Measurements from ENCODE around the gene RIMS4.
A peak's percentile ranks its signal among the peaks of the same experiment; 100 is the strongest.
"Not testable (repeated sequence)": the region's sequence is repeated elsewhere in the genome, so short reads cannot be mapped to it uniquely, and the experiment has no call there.

RIMS4 gene

DNA sequence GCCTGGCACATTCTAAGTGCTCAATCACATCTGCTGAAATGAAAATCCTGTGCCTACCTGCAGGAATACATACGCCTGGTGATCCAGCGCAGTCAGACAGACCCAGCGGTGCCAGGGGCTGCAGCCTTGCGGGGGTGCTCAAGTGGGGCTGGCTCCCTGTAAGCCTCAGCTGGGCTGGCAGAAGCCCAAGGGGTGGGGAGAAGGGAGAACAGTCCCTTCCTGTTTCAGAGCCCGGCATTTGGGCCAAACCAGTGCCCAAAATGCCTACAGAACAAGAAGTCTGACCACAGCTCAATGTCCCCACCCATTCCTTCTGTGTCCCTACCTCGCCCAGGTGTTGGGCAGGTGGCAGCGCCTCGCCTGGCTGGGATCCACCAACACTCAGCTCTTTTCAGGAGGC lies 42.1 kb downstream of the RIMS4 start:
- intact Hi-C loops (cut with DNase I): no loop called here
- no peak for DNase-seq

DNA sequence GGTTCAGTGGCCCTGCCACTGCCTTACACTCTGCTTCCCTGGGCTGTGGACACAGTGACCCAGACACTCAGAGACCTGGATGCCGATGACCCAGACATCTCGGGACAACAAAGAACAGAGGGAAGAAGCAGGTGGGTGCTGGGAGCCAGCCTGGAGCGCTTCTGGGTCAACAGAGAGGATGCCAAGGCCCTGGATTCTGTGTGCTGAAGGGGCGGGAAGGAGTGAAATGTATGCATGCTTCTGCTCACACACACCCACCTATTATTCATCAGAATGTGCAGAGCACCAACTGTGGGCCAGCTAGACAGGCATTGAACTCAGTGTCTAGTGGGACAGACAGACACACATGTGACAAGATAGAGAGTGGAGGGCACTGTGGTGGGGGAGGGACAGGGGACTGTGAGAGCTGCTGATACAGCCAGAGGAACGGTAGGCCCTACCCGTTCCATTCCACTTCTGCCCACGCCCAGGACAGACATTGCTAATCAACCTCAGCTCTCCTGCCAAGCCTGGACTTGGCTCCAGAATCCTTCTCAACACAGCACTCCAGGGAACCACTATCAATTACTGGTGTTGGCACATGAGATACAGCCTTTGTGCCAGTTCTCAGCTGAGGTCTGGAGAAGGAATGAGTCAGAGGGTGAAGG lies 44.5 kb downstream of the RIMS4 start:
- intact Hi-C loops (cut with DNase I): no loop called here
- peak in 1 of 10 donors; percentile 45 for DNase-seq

DNA sequence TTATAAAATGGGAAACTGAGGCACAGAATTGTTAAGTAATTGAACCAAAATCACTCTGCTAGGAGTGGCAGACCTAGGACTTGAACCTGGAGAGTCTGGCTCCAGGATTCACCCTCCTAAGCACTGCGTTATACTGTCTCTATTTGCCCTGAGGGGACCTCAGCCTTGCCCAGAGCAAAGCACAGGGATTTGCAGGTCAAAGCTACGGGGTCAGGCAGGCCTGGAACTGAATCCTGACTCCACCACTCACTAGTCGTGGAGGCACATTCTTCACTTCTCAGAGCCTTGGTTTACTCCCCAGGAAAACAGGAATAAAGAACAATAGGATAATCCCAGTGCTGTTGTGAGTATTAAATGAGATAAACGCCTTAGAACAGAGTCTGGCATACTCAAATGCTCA lies 45.3 kb downstream of the RIMS4 start:
- DNase-seq: no peak
- intact Hi-C loops (cut with DNase I): no loop called here

DNA sequence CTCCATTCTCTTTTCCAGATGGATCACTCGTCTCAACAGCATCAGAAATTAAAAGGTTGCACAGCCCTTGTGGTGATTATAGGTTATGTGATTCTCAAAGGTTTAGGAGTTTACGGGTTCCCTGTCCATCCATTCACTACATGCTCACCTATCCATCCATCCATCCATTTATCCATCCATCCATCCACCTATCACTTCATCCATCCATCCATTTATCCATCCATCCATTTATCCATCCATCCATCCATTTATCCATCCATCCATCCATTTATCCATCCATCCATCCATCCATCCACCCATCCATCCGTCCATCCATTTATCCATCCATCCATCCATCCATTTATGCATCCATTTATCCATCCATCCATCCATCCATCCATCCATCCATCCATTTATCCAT lies 46.5 kb downstream of the RIMS4 start:
- intact Hi-C loops (cut with DNase I); DNase-seq: not testable (repeated sequence)

DNA sequence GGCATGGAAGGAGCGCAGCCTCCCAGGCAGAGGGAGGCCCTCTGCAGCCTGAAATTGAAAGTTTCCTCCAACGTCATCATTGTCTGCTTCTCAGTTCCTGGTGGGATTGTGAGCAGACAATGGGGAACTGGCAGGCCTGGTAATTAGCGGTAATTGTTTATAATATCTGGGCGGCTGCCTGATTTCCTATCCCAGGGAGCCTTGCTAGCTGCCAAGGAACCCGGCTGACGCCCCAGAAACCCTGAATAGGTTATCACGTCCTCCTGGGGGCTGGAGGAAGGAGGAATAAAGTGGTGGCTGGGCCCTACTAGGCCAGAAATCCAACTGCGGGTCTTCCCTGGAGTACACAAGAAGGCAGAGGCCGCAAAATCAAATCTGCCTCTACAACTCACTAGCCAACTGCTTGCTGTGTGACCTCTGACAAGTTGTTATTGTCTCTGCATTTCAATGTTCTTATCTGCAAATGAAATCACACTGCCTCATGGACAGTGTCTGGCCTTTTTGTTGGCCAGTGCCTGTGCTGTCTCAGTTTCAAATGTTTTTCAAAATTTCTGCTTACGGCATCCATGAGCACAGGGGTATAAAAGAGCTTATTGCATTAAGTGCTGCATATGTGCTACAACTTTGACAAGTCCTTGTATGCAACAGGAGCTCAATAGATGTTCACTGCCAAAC lies 47.7 kb downstream of the RIMS4 start:
- DNase-seq: no peak
- intact Hi-C loops (cut with DNase I): no loop called here

DNA sequence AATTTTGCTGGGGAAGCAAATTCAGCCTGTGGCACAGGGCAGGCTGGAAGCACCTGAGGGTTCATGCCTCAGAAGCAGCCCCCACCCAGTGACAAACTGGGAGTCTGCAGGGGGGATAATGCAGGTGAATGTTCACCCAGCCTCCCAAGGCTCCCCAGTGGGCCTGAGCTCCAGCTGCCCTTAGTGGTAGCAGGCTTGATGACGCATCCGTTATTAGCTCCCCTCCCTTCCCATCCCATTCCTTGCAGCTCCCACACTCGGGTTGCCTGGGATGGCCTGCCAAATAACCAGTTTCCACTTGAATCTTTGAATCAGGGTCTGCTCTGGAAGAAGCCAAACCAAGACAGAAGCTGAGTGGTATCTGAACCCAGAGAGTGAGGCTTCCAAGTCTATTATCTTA lies 48.9 kb downstream of the RIMS4 start:
- no peak for DNase-seq
- intact Hi-C loops (cut with DNase I): no loop called here

DNA sequence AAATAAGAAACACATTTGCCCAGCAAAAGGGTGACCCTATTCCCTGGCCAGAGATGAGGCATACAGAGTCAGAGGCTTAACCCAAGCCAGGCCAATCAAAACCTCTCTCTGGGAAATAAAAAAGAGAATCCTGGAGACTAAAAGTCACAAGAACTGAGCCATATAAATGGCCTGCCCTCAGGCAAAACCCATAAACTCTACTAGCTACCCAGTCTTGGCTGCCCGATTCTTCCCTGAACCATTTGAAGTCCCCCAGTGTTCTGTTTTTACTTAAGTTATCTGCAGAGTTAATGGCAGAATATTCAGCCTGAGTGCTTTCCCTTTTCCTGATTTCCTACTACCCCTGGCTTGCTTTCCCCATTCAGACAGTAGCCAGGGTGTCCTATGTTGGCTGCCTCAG lies 50.8 kb downstream of the RIMS4 start:
- intact Hi-C loops (cut with DNase I): no loop called here
- DNase-seq: no peak

DNA sequence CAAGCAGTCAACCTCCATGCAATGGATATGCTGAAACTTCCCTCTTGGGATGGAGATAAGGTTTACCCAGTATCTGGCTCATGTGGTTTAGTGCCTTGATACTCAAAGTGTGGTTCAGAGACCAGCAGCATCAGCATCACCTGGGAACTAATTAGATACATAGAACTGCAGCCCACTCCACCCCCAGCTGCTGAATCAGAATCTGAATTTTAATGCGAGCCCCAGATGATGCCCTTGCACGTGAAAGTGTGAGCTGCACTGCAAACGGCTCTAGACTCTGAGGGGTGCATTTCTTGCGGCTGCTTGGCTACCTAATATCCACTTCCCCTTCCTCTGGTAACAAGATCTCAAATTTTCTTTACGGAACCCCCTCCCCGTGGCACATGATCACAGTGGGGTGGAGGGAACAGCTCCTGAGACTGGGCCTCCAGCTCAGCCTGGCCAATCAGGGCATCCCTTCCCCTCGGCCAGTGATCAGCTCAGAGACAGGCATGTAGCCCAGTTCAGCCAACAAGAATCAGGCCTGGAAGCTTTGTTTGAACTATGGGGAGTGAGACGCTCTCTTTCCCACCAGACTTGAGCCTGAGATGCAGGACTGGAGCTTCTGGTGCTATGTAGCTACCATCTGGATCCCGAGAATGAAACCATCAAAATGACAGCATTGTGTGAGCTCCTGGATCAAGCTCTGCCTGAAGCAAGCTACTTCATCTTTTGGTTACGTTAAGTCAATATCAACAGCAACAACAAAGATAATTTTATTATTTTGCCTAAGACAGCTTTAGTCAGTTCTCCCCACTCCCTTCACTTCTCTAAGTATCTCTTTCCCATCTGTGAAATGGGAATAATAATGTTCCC lies 51.9 kb downstream of the RIMS4 start:
- peak in 1 of 10 donors; percentile 74 for DNase-seq
- intact Hi-C loops (cut with DNase I): no loop called here

DNA sequence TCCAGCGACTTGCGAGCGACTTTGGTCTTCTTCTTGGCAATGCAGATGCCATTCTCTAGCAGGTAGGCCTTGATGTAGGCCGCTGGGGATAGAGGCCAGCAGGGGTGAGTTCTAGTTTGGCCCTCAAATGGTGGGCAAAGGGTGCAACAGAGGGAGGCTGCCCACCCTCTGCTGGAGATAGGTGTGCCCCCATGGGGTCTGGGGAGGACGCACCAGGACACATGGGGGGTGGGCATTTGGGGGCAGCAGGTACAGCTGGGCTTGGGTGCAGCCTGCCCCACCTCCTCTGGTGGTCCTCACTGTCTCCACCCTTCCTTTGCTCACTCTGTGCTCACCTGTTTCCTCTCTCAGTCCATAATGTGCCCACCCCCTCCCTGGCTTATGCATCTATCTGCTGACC lies 53.4 kb downstream of the RIMS4 start:
- intact Hi-C loops (cut with DNase I): no loop called here
- no peak for DNase-seq

DNA sequence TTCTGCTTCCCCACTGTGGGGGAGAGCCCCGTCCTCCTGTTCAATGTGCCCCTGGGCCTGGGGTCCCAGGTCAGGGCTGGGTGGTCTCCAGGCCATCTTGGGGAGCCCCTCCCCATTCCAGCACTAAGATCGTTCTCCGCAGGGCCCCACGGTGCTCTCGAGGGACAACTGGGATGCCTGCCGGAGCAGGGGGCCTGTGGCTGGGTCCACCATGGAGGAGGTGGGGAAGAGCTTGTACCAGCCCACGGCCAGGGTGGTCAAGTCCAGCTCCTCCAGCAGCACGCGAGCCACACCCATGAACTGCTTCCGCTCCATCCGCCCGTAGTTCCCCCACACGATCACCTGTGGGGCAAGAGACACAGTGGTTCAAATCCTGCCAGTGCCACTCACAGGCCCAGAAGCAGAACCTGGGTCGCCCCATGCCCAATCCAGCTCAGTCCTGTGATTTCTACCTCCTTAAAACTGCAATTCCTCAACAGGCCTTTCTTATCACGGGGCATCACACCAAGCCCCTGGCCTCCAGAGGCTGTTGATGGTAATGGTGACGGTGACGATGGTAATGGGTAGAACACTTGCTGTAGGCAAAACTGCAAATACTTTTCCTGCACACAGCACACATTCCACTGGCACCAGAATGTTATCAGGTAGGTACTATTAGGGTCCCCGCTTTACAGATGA lies 54.2 kb downstream of the RIMS4 start:
- intact Hi-C loops (cut with DNase I): no loop called here
- no peak for DNase-seq

DNA sequence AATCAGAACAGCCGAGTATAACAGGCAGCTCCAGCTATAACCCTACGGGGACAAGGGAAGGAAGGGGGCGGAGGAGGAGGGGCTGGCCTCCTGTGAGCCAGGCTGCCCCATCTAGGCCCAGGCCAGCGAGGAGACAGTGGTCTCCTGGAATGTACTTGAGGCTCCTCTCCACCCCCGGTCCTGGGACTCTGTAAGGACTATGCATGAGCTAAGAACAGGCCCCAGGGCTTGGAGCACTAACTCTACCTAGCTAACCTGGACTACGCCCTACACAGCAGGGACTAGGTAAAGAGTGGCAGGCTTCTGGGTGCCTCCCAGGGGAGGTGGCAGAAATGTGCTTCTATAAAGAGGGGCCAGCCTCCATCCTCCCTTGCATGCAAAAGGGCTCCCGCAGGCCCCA lies 55.8 kb downstream of the RIMS4 start:
- intact Hi-C loops (cut with DNase I): no loop called here
- DNase-seq: no peak

DNA sequence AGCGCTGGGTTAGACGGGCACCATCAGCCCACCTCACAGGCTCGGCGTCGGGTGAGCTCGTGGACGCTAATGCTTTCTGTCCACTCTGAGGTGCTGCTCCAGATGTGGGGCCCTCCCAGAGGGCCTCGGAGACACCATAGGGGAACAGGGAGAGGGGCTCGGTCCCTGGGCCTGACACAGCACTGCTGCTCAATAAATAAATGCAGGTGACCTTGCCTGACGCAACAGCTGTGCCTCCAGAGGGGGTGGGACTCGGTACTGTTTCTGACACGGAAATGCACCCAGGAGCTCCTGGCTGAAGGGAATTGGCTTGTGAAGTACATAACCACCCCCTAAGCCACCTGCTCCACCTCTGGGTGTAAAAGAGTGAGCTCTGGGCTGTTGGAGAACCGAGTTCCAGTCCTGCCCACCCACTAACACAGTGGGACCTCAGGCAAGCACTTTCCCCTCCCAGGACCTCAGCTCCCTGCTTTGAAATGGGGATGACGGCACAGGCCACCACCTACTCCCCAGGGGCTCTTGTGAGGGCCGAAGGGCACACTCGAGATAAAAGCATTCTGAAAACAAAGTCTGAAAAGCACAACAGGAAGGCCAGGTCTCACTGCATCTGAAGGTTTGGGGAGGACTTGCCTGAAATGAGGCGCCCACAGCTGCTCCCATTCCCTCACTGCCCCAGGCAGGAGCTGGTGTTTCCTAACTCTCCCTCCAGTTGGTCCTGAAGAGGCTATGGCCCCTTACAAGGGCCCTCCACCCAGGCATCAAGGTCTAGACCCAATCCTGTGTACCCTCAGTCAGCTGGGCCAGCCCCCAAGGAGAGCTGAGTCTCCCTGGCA lies 58.0 kb downstream of the RIMS4 start:
- intact Hi-C loops (cut with DNase I): no loop called here
- DNase-seq: peak in 1 of 10 donors; percentile 69

DNA sequence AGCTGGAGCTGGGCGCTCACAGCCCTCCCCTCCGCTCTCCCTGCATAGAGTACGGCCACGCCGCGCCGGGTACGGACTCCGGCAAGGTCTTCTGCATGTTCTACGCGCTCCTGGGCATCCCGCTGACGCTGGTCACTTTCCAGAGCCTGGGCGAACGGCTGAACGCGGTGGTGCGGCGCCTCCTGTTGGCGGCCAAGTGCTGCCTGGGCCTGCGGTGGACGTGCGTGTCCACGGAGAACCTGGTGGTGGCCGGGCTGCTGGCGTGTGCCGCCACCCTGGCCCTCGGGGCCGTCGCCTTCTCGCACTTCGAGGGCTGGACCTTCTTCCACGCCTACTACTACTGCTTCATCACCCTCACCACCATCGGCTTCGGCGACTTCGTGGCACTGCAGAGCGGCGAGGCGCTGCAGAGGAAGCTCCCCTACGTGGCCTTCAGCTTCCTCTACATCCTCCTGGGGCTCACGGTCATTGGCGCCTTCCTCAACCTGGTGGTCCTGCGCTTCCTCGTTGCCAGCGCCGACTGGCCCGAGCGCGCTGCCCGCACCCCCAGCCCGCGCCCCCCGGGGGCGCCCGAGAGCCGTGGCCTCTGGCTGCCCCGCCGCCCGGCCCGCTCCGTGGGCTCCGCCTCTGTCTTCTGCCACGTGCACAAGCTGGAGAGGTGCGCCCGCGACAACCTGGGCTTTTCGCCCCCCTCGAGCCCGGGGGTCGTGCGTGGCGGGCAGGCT lies 60.1 kb downstream of the RIMS4 start:
- intact Hi-C loops (cut with DNase I): no loop called here
- DNase-seq: peak in 1 of 10 donors; percentile 86

DNA sequence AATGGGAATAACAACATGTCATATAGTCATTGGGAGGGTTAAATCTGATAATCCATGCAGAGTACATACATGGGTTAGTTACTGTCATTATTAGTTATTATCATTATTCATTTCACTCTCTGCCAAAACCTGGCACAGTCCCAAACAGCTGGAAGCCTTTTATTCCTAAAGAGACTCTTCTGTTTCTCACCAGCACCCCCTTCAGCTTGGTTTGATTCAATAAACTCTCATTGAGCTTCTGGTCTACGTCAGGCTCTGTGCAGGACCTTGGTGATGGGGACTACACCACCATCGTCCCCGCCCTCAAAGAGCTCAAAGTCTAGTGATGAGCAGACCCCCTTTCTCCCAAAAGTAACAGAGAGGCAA lies 62.4 kb downstream of the RIMS4 start:
- intact Hi-C loops (cut with DNase I): loop anchor here (5.0 kb wide), 1 partner anchor 64 kb away; the partner anchor contains the start of gene RIMS4
- no peak for DNase-seq

DNA sequence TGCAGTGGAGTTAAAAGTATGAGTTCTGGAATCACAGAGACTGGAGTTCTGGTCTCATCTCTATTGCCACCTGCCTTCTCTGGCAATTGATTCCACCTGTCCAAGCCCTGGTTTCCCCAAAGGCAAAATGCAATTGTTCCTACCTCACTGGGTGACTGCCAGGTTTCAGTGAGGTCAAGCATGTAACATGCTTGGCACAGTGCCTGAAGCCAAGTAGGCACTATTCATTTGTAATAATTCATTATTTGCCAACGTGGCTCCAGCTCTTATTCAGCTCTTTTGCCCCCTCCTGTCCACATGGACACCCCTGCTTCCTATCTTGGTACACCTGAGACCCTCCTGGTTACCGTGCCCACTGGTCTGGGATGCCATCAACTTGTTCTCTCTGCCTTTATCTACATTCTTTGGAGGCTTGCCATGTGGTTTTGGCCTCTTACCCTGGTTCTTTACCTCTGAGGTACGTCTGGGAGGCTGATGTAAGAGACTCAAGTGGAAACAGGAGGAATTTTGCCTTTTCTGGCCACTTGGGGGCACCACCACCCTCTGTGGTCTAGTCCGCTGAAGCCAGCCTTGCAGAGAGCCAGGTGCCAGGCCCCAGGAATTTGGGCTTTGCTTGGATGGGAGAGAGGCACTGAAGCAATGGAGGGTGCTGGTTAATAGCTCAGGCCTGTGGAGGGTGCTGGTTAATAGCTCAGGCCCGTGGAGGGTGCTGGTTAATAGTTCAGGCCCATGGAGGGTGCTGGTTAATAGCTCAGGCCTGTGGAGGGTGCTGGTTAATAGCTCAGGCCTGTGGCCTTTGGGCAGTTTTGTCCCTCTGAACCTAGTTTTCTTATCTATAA lies 63.0 kb downstream of the RIMS4 start:
- intact Hi-C loops (cut with DNase I): loop anchor here (2.0 to 5.0 kb wide), 2 partner anchors 65 to 119 kb away; partner anchors contain the start of gene RIMS4
- DNase-seq: peak; percentile 64 to 96 (median 85)

DNA sequence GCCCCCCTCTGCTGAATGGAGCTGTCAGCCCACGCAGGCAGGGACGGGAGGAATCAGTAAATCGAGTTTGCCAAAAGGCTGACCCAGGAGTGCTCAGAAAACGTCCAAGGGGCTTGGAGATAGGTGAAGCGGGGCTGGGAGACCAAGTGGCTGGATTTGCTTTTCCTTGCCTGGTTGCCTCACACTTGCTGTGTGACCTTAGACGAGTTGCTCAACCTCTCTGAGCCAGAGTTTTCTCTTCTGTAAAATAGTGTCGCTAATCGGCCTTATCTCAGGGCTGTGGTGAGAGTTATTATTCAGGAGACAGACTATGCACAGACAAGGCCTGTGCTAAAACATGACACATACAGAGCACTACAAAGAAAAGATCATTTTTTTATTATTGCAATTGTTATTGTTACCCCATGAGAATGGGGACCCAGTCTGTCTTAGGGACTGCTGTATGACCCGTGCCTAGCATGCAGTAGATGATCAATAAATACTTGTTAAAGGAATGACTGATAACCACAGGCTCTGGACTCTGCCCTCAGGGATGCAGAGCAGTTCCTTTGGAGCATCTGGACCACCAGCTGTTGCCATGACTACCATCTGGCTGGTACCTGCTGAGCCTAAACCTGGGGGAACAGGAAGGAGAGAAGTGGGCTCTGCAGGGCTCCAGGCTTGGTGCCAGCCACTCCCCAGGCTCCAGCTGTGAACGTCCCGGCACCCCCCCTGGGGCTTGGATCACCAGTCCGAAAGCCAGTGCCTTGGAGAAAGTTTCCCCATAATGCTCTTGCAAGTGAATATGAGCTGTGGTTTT lies 63.8 kb downstream of the RIMS4 start:
- no peak for DNase-seq

DNA sequence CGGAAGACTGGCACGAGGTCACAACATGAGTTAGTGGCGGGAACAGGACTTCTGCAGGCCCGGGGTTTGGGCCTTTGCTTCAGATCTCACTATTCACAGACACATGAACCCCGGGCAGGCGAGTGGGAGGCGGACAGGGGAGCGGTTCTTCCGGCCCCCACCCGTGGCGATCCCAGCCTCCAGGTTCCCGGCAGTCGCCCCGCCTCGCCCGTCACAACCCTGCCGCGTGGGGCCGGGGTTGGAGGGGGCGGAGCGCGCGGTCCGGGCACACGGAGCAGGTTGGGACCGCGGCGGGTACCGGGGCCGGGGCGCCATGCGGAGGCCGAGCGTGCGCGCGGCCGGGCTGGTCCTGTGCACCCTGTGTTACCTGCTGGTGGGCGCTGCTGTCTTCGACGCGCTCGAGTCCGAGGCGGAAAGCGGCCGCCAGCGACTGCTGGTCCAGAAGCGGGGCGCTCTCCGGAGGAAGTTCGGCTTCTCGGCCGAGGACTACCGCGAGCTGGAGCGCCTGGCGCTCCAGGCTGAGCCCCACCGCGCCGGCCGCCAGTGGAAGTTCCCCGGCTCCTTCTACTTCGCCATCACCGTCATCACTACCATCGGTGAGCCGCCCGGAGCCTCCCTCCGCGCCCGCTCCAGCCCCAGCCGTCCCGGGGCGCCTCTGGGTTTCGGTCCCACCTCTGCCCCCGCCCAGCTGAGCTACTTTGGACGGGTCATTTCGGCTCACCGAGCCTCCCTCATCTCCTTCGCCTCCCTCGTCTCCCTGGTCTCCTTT lies 64.6 kb downstream of the RIMS4 start, which contains the start of gene KCNK15:
TSS of gene KCNK15 (plus strand) at position 268 of the 769 bp plus-strand sequence. CDS start at position 314, 46 bp downstream.
- DNase-seq: peak in 3 of 10 donors; percentile 80 to 89 (median 87)
- intact Hi-C loops (cut with DNase I): loop anchor here (2.0 to 5.0 kb wide), 2 partner anchors 67 to 121 kb away; partner anchors contain the start of gene RIMS4

More for the DNA sequence above, 63.8 kb downstream of the RIMS4 start:
- intact Hi-C loops (cut with DNase I): loop anchor here (2.0 to 5.0 kb wide), 2 partner anchors 66 to 120 kb away; partner anchors contain the start of gene RIMS4
